Fibroblast of upper back skin (primary cell): Measurements from ENCODE around the gene TRMT2A.
A peak's percentile ranks its signal among the peaks of the same experiment; 100 is the strongest.
"Not testable (repeated sequence)": the region's sequence is repeated elsewhere in the genome, so short reads cannot be mapped to it uniquely, and the experiment has no call there.

Experiments used
- DNase-seq: peaks from one replicate; pipeline ENCODE4 v3.0.0-alpha.2; 2013

TRMT2A gene, protein sequence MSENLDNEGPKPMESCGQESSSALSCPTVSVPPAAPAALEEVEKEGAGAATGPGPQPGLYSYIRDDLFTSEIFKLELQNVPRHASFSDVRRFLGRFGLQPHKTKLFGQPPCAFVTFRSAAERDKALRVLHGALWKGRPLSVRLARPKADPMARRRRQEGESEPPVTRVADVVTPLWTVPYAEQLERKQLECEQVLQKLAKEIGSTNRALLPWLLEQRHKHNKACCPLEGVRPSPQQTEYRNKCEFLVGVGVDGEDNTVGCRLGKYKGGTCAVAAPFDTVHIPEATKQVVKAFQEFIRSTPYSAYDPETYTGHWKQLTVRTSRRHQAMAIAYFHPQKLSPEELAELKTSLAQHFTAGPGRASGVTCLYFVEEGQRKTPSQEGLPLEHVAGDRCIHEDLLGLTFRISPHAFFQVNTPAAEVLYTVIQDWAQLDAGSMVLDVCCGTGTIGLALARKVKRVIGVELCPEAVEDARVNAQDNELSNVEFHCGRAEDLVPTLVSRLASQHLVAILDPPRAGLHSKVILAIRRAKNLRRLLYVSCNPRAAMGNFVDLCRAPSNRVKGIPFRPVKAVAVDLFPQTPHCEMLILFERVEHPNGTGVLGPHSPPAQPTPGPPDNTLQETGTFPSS

DNA sequence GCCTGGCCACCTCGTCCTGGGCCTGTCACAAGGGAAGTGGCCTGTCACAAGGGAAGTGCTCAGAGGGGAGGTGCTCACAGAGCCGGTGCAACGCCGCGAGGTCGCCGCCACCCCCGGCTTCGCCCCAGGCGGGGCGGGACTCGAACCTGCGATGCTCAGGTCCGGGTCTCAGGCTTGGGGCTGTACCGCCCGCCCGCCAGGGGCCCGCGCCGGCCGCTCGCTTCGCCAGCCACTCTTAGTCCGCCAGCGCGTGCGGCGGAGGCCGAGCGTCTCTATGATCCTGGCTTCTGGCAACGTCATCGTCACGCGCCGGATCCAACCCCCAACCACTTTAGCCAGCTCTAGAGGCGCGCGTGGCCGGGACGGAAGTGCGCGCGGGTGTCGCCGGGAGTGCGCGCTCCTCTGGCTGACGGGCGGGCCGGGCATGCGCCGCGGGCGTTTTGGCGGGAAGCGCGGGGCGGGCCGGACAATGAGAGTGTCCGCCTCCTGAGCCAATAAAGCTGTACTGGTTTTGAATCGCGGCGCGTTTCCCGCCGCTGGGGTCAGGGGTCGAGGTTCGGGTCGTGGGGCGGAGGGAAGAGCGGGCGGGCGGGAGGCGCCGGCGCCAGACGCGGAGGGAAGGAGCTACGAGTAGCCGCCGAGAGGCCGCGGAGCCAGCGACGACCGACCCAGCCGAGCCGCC lies at the start of gene TRMT2A:
TSS of gene TRMT2A (minus strand) at position 276 of the 682 bp plus-strand sequence. CDS start 320 bp downstream, outside the sequence.
- peak; percentile 97 for DNase-seq

DNA sequence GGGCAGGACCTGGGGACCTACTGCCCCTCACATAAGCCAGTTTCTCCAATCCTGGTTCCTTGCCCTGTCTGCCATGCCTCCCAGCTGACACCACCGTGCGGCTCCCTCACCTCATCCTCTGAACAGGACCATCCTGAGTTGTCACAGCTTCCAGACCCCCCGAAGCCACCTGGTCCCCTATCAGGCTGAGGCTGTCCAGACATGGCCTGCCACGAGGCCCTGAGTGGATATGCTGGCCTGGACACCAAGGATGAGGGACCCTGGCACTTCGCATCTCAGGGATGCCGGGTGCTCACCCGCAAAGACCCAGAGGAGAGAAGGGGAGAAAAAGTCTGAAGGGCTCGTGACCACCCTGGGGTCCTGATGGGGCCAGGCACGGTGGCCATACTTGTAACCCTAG lies 49.7 kb upstream of the TRMT2A start:
- DNase-seq: no peak

DNA sequence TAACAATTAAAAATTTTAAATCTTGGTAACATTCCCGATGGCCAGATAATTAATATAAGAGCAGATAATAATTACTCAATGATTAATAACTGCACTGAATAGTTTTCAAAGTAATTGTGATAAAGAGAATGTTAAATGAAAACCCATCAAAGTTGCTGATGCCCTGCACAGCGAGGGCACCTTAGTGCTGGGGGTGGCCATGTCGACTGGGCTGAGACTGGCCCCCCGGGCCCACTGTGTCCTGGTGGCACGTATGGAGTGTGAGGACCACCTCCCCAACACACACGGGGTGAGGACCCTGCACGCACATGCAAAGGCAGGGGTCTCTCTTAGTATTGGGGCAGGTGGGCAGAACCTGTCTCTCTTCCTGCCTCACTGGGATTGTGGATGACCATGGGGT lies 48.9 kb upstream of the TRMT2A start:
- DNase-seq: no peak

DNA sequence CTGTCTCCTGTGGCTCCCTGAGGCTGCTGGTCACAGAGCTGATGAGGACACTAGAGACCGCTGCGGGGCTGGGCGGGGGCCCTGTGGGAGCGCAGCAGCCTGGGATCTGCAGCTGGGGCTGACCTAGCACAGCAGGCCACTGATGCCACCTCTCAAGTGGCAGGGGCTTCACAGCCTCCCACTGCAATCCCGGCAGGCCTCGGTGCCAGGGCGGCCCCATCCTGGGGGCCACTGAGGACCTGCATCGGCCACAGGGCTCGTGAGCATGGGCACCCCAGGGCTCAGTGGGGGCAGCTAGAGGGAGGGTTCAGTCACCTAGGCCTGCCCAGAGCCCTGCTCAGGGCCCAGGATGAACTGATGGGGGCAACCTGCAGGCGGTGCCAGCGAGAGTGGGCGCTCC lies 48.4 kb upstream of the TRMT2A start:
- DNase-seq: no peak

DNA sequence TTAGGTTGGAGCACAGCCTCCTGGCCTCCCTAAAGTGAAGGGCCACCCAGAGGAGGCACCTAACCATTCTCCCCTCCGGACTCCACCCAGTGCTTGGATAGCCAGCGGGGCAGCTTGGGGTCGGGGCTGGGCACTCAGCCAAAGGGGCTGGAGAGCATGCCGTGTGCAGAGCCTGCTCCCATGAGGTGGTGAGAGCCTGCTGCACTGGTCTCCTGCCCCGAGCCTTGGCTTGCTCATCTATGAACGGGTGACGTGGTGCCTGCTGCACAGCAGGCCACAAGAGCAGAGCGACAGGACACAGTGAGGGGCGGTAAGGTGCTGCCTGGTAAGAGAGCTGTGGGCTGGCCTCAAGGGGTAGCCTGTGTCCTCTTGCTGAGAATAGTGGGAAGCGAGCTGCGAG lies 47.8 kb upstream of the TRMT2A start:
- DNase-seq: no peak

DNA sequence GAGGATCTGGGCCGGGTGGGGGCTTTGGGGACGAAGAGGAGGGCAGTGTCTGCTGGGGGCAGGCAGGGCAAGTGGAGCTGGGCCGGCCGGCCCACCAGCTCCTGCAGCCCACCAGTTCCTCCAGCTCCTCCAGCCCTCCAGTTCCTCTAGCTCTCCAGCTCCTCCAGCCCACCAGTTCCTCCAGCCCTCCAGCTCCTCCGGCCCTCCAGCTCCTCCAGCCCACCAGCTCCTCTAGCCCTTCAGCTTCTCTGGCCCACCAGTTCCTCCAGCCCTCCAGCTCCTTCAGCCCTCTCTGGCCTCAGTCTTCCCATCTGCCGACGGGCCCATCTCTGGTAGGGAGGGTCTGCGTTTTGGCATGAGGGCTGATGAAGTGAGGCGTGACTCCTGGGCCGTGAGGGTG lies 43.0 kb upstream of the TRMT2A start:
- DNase-seq: no peak

DNA sequence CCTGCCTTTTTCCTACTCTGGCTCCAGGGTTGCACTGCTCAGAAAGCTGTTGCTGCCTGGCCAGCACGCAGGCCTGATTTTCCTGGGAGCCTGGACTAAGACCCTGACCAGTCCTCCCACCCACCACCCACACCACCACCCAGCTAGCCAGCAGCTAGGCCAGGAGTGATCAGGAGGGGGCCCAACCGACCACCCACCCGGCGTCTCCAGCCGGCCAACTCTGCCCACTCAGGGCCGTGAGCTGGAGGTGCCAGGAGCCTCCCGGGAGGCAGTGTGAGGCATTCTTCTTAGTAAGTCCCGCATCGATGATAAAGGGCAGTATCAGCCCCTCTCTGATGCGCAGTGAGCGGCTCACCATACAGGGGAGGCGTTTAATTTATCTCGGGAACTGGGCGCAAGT lies 42.5 kb upstream of the TRMT2A start:
- DNase-seq: not testable (repeated sequence)

DNA sequence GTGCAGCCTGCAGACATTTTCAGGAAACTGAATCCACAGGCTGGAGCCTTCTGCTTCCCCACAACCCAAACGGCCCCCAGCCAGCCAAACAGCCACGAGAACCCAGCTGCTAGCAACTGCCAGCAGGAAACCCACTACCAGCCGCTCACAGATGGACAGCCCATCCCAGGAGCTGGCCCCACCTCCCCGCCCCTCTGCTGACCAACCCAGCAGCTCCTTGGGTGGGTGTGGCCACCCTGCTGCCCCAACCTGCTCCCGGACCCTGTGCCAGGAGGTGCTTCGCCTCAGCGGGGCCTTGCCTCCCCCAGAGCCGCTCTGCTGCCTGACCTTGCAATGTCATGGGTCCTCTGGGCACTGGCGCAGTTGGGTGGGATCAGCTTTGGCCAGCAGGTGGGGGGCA lies 42.0 kb upstream of the TRMT2A start:
- no peak for DNase-seq

DNA sequence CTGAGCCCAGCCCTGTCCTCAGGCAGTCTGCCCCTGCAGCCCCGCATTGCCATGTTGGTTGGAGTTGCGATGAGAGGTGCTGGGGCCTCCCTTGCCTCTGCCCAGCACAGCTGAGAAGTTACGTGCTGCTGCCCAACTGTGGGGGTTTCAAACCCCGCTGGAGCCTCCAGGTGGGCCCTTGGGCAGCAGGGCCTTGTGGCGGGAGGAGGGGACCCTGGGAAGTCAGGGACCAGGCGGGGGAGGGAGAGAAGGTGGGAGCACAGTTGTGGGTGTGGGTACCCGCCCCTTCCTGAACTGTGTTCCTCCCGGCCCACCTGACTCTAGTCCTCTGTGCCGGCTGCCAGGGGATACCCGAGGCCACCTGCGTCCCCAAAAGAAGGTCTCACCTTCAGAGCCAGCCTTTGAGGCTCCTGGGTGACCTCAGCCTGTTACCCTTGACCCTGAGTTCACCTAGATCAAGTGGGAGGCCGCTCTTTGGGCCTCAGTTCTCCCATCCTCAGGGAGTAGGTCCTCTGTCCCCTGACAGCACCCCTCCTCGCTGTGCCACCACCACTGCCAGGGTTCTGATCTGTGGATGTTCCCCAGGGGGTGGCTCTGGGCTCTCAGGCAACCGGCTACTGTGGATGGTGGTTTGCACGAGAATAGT lies 41.5 kb upstream of the TRMT2A start:
- no peak for DNase-seq

DNA sequence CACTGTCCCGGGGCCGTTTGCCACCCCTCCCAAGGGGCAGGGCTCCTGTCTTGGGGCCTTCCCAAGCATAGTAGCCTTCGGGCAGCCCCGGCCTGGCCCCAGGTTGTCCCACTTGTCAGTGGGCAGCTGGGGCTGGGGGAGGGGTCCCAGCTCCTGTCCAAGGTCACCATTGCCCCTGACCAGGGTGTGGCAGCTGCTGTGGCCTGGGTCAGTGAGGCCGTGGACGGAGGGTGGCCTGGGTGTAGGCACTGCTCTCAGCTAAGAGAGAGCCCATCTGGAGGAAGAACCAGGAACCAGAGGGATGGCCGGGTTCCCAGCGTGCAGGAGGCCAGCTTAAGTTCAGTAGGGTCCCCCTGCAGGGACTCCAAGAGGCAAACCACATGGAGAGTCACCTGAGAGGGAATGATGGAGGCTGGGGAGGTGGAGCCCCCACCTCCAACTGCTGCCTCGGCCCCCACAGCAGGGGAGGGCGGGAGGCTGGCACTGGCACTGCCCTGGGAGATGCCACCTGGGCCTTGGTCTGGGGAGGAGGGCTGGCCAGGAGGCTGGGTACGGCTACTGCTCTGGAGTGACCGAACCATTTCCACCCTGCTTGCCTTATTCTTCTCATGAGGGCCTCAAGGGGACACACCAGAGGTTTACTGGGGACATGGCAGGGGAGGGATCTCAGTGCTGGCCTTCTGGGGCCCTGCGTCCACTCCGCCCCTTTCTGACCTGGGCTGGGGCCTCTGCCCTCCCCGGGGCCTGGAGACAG lies 40.6 kb upstream of the TRMT2A start:
- DNase-seq: no peak

DNA sequence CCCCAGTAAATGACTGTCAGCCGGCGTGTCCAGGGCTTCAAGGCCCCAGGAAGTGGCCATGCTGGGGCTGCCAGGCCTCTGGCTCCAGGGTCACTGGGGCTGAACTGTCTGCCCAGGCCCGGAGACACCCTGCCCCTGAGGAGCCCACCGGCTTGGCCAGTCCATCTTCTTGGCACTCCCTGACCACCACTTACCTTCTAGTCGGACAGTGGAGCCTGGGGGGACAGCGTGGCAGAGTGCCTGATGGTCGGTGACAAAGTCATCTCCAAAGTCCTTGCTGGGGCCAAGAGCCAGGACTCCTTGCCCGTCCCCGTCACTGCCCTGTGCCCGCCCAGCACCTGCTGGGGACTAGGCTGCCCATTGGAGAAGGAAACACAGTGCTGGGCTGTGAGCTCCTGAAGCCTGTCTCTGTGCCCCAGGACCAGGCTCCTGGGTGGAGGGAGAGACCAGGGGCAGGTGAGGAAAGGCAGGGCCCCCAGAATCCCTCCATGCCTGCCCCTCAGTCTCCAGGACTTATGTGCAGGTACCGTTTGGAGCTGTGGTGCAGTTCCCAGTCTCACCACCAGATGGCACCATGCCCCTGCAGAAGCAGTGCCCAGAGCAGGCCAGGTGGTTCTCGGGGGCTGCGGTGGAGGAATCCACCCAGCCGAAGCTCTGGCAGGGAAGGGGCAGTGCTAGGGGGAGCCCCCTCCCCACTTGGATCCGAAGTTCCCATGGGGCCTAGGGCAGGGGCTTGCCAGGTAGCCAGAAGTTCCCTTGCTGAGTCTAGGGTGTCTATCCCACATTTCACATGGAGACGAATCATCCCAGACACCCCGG lies 39.8 kb upstream of the TRMT2A start:
- DNase-seq: peak; percentile 59

DNA sequence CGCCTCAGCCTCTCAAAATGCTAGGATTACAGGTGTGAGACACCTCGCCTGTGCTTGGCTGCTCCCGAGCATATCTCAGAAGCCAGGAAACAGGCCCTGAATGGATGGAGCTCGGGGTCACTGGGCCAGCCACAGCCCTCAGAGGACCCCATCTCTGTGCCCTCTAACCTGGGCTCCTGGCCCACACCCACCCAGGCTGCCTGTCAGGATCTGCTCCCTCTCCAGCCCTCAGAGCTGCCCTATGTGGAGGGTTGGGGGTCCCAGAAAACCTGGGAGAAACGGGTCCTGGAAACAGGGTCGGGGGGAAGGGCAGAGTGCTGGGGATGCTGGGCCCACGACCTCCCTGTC lies 39.0 kb upstream of the TRMT2A start:
- no peak for DNase-seq

DNA sequence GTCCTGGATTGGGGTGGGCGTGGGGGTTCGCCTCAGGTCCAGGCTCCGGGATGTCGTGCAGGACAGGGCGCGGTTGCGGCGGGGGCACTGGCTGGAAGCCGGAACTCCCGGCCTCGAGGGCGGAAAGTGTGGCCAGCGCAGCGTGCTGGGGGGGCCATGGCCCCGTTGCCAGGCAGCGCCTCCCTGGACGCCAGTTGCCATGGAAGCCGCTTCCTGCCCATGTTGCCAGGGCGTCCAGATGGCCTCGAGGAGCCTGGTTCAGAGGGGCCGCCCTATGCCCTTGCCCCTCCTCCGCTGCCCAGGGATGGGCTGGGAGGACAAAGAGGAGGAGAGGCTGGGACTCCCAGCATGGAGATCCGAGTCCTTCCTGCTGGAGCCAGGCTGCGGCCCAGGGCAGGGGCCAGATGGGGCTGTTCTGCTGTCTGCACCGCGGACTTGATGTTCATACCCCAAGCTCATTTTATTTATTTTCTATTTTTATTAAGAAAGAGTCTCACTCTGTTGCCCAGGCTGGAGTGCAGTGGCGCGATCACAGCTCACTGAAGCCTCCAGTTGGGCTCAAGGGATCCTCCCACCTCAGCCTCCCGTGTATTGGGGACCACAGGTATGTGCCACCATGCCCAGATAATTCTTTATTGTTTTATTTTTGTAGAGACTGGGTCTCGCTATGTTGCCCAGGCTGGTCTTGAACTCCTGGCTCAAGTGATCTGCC lies 38.5 kb upstream of the TRMT2A start:
- DNase-seq: no peak

DNA sequence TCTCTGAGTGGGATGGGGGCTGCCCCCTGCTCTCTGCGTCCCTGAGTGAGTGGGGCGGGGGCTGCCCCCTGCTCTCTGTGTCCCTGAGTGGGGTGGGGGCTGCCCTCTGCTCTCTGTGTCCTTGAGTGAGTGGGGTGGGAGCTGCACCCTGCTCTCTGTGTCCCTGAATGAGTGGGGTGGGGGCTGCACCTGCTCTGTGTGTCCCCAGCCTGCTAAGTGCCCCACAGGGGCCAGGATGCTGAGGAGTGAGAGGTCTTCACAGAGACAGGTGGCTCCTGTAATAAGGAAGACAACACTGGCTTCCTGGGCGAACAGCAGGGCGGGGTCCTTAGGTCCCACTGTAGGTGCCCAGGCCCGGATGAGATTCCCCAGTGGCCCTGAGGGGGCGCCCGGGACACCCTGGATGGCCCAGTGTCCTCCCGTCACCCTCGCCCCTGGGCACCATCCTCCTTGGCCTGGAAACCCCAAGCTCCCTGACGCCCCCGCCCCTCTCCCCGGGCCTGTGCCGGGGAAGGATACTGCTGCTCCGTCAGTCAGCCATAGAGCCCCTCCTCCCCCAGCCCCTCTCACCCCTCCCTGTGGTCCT lies 37.7 kb upstream of the TRMT2A start:
- no peak for DNase-seq

DNA sequence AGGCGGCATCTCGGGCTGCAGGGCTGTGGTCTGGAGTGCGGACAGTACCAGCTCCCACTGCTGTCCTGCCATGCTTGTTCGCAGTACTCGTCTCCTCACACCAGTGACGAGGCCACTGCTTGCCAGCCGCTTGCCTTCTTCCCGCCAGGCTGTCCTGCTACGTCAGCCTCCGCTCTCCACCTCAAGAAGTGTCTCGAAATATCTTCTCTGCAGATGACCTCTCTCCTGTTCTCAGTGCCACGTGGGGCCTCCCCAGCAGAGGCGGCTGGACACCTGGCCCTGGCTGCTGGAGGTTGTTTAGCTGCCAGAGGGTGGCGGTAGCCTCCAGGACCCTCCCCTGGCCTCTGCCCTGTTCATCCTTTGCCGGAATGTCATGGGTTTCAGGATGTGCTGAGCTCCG lies 36.9 kb upstream of the TRMT2A start:
- no peak for DNase-seq

DNA sequence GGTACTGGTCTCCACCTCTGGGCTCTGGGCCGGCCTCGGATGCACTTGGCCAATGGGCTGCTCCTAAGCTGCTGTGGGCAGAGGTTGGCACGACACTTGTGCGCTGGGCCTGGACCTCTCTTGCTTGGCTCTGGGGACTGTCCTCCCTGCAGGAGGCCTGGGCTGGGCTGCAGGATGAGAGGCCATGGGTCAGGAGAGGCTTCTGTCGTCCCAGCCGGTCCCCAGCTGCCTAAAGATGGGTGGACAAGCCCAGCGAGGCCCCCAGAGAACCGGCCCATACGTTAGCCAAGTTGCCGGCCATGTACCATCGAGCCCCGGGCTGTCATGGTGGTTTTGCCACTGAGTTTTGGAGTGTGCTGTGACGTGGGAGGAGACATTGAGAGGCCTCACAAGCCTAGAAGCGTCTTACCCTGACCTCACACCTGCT lies 35.5 kb upstream of the TRMT2A start:
- DNase-seq: no peak

DNA sequence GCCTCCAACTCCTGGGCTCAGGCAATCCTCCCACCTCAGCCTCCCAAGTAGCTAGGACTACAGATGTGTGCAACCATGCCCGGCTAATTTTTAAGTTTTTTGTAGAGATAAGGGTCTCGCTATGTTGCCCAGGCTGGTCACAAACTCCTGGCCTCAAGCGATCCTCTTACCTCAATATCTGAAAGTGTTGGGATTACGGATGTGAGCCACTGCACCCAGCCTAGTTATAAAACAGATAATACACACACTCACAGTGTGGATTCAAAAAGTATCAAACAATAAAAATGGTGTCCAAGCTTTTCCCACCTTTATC lies 34.2 kb upstream of the TRMT2A start:
- DNase-seq: no peak

DNA sequence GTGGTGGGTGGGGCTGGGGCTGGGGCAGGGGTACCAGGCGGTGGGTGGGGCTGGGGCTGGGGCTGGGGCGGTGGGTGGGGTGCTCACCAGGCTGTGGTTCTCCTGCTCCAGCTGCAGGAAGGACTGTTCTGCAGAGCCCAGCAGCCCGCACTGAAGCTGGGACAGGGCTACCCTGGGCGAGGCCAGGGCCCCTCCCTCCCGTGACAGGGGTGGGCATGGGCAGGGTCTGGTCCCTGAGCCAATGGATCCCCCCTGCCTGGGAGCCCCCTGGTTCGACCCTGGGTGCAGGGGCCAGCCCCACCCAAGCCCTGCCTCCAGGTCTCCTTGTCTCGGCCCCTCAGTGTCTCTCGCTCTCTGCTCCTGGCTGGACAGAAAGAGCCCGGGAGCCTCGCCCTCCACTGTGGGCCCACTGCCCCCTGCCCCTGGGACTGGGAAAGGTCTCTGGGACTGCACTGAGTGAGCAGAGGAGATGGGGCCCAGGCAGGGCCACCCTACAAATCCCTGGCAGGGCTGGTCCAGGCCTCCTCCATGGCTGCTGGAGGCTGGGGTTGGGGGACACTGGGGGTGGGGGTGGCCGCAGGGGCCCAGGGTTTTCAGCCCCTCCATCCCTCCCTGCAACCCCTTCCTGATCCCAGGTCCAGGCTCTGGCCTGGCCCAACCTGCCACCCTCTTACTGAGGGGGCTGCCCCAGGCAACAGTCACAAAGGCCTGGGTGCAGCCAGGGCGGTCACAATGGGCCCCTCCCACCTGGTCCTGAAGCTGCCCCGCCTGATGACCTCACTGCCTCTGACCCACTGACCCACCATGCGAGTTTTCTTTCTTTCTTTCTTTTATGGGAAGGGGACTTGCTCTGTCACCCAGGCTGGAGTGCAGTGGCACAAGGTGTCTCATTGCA lies 33.6 kb upstream of the TRMT2A start, which contains the start of gene CCDC188:
TSS of gene CCDC188 (minus strand) at position 675 of the 895 bp plus-strand sequence. CDS start at position 606, 69 bp downstream.
- no peak for DNase-seq
